GM19035 (cell line): ENCODE results near the gene ZDHHC3.
"Not testable (repeated sequence)": the region's sequence is repeated elsewhere in the genome, so short reads cannot be mapped to it uniquely, and the experiment has no call there.

Experiments
- ATAC-seq: cut with Tn5 transposase; IDR thresholded peaks from one replicate; pipeline ENCODE4 v1.9.1; 2021; ENCODE audit not compliant: unreplicated experiment

ZDHHC3 gene

DNA sequence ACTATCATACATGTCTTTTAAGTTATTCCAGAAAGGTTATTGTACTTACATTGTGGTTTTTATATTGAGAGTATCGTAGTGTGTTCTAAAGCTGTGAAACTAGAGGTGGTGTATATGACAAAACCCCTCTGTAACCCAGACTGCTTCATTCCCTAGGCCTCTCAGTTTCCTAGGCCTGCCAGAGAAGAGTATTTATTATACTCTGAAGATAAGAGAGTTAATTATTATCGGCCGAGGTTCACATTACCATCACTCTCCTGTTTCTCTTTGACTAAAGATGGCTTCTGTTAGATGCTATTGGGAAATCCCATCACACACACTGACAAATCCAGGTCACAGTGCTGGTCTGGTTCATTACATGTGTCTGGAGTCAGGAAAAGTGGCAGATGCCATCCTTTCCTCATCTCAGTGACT is 20.6 kb upstream of the ZDHHC3 start:
- ATAC-seq = no peak

DNA sequence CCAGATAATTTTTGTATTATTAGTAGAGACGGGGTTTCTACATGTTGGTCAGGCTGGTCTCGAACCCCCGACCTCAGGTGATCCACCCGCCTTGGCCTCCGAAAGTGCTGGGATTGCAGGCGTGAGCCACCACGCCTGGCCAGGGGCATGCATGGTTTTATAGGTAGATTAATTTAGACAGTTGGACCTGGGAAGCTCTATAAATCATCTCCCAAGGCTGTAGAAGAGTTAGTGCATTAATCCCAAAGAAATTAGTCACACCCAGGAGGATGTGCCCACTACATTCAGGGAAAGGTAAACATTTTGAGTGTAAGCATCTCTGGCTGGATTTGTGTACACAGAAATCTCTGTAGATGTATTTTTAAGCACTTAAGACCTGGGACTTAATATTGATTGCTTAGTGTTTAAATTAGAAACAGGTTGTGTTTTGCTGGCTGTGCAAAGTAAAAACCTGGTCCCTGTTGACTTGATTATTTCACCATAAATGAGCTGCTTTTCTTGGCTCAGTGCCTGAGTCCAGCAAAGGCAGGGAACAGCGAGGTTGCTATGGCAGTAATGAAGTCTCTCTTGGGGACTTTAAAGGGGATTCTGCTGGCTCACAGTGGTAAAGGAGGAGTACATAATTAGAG is 19.3 kb upstream of the ZDHHC3 start:
- ATAC-seq = no peak

DNA sequence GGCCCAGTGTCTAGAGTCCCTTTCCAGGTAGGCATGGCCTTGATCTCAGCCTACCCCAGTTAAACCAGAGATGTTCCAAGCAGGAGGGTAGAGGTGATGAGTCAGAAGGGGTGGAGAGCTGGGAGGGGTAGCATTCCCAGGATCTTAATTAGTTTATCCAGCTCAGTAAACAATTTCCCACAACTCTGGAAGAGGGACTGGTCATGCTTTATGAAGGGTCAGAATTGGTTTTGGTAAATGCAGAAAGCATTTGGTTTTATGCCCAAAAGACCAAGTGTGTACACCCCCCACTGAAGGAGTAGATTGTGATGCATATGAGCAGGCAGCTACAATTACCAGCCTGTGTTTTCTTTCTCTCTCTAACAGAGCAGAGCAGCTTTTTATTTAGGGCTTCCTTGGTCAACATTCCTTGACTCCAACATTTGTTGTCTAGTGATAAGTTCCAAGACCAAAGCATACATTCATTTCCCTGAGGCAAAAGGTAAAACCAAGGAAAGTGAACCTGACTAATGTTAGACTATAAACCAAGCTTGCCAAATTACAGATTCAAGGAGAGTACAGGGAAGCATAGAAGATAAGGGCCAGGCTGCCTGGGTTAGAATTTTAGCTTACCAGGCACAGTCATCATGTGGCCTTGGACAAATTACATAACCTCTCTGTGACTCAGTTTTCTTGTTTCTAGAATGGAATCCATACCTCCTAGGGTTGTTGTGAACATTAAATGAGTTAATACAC is 17.7 kb upstream of the ZDHHC3 start:
- no peak for ATAC-seq

DNA sequence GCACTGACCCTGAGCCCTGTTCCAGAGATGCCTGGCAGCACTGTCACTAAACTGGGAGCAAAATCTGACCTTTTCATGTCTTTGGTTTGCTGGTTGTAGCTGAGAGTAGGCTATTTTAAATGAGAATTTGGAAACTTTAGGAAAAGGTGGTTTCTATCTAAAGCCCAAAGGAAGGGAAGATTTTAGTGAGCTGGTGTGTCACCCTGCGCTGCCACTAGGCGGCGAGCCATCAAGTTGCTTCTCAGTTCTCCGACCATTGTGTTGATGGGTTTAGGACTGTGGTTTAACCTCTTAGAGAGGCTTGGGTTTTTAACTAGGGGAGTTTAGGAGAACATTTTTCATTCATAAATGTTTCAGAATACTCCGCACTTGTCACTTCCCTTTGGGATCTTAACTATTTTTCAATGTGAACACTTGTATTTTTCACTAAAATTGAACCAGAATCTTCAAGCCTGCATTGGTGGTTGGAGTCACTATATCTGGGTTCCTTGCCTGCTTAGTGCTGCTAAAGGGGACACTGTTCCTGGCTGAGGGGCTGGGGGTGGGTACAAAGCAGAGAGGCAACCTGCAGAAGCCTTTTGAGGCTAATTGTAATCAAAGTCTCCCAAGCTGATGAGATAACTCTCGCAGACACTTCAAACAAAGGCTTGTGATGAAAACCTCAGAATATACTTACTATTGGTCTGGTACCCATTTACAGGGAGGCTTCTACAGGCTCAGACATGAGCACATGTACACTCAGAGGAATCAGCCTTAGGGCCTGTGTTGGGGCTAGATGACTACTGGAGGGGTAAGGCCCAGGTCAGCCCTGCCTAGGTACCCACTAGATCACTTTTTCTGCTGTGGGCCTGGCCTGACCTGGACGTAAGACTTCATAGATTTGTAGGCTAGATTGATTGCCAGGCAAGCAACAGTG is 16.8 kb upstream of the ZDHHC3 start:
- no peak for ATAC-seq

DNA sequence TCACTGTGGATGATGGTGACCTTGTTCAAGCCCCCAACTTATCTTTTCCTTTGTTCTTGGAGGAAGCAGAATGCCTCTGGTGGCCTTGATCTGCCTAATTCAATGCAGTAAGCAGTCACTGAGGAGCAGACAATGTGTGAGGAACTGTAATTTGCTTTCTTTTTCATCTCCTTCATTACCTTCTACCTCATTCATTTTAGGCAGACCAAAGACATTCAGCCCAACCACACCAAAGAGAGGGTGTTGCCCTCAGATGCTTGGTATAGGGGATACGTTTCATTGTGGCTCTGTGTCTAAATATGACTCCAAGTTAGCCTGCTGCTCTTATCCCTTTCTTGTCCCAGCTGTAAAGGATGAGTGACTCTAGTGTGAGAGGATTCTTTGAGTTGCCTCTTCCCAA is 15.4 kb upstream of the ZDHHC3 start:
- ATAC-seq = no peak

DNA sequence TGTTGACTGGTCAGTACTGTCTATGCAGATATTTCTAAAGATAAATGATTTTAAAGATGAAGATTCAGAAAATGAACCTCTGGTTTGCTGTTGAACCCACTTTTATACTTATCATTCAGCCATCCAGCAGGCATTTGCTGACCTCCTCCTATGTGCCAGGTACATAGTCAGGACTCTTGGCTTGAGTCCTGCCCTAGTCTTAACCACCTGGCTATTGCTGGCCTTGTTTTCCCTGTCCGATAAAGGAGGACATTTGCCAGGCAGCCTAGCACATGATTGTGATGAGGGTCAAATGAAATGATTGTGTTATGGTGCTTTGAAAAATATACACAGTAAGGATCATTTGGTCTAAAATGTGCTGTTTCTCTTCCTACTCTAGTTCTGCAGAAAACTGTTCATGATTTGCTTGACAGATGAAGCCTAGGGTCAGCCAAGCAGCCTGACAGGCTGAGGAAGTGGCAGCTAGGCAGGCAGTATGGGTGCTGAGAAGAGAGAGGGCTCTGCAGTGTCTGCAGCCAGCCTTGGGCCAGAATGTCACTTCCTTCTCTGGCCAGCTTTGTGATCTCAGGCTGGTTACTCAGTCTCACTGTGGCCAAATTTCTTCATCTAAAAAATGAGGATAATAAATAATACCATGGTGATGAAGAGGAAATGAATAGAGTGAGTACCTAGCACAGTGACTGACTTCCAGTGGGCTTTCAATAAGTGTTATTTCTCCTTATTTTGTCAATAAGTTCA is 13.8 kb upstream of the ZDHHC3 start:
- ATAC-seq = no peak

DNA sequence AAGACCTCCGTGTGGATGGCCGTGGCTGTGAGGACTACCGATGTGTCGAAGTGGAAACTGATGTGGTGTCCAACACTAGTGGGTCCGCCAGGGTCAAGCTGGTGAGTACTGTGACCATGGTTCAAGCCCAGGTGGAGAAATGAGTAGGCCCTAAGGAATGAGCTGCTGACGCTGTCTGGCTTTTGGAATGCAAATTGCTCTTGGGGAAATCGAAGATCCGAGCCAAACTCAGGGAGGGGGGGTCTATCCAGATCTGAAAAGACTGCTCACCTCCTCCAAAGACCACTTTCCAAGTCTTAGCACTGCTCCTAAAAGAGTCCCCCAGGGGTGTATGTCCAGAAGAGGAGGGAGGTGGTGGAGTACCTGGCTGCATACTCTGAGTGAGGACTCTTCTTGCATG is 13.2 kb upstream of the ZDHHC3 start:
- no peak for ATAC-seq

DNA sequence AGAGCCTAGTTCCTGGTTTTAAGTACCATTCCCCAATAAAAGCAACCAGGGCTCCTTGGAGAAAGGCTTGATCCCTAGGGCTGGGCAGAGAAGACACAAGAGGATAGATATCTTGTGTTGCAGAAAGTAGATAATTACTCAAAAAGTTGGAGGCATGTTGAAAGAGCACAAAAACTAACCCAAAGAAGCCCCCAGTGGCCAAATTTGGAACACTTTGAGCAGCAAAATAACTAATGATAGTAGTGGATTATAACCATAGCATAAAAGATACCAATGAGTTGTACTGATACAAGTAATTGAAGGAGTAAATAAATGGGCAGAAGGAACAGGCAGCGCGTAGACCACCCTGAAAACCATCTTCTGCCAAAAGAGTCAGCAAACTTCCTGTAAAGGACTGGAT is 12.1 kb upstream of the ZDHHC3 start:
- ATAC-seq = no peak

DNA sequence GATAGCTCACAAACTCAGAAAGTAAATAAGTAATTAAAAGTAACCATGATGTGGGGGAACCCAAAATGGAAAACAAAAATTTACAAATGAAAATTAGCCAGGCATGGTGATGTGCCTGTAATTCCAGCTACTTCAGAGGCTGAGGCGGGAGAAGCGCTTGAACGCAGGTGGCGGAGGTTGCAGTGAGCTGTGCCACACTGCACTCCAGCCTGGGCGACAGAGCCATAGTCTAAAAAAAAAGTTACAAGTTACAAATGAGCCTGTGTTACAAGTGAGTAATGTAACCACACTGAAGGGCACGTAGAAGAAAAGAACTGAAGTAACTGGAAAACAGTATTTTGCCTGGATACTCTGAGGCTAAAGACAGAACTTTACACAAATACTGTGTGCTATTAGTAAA is 11.4 kb upstream of the ZDHHC3 start:
- no peak for ATAC-seq

DNA sequence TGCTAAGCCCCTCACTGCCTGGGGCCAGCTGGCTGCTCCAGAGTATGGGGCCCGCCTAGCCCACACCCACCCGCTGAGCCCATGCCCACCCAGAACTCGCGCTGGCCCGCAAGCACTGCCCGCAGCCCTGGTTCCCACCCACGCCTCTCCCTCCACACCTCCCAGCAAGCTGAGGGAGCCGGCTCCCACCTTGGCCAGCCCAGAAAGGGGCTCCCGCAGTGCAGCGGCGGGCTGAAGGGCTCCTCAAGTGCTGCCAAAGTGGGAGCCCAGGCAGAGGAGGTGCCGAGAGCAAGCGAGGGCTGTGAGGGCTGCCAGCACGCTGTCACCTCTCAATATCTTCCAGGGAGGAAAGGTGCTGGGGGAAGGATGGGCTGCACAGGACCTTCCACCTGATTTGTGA is 10.4 kb upstream of the ZDHHC3 start:
- not testable (repeated sequence) for ATAC-seq

DNA sequence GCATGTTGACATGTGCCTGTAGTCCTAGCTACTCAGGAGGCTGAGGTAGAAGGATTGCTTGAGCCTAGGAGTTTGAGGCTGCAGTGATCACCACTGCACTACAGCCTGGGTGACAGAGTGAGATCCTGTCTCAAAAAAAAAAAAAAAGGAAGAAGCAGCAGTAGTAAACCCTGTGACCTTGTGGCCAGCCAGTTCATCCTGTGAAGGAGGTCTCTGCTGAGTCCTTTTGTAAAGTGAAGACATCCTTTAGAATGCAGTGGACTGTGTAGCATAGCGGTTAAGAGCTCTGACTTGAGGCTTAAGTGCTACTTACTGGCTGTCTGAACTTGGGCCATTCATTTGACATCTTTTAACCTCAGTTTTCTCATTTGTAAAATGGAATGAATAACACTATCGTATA is 8.4 kb upstream of the ZDHHC3 start:
- ATAC-seq = no peak

DNA sequence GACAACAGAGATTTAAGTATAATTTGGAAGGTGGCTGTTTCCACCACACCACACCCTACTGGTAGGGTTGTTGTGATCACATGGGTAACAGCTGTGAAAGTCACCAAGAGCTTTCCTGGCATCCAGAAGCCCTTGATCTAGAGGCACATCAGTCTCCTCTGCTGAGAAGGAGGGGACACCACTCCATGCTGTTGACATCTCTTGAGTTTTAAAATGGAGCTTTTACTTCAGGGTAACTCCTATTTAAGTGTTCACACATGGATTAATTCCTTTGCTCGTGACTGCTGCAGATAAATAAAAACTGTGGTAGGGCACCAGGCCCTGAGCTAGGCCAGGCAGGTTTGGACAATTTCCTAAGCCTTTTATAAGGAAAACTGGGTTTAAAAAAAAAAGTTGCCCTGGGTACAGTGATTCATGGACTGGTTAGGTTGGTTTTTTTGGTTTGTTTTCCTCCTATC is 7.5 kb upstream of the ZDHHC3 start:
- ATAC-seq = no peak

DNA sequence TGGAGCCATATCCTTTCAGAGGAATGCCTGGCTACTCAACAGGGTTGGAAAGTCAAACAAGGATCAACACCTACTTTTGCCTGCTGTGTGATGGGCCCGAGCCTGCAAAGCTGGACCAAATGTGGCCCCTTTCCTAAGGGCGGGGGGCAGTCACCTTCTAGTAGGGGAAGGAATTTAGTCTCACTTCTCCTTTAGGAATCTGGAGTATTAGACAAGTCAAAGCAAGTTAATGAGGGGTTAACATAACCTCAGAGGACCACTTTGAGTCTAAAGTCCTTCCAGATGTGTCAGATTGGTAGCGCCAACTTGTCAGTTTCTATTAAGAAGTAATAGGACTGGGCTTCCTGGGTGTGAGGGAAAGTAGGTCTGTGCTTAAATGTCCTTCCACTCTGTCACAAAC is 6.8 kb upstream of the ZDHHC3 start:
- ATAC-seq = no peak

DNA sequence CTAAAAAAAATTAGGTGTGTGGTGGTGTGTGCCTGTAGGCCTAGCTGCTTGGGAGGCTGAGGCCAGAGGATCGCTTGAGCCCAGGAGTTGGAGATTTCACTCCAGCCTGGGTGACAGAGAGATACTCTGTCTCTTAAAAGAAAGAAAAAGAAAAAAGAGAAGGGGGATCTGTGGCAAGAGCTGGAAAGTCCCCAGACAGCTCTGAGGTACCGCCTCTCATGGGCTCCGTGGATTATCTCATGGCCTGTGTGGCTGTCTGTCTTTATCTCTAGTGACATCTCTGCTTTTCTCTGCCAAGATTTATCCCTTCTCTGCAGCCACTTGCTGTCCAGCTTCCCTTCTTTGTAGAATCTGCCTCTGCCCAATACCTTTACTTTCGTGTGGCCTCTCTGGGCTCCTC is 5.8 kb upstream of the ZDHHC3 start:
- ATAC-seq = no peak

DNA sequence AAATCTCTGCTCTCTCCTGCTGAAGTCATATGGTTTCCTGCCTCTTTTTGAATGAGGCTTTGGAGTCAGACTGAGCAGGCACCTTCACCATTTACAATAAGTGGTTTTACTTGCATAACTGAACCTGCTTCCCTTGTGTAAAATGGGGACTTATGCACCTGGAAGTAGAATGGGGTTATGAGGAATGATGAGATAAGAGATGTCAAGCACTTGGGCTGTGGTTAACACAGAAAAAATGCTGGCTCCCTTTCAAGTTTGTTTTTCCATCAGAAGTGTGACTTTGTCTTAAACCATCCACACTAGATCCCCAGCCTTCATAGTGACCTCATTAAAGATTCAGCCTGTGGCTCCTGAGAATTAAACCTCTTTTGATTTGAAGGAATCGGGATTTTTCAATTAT is 5.2 kb upstream of the ZDHHC3 start:
- ATAC-seq = no peak

DNA sequence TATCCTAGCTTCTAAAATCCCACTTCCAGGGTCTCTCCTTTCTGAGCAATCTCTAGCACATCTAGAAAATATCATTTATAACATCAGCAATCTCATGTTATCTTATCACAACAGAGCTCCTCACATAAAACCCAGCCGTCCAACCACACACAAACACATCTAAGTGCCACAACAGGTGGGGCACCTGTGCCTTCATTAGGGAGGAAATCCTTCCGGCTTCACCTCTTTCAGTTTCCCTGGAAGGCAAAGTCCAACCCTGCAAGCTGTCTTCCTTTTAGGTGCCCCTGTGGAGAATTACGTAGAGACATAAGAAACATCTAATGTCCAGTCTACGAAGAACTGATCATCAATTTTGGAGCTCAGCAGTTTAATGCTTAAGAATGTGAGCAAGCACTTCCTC is 1.6 kb downstream of the ZDHHC3 start:
- no peak for ATAC-seq

DNA sequence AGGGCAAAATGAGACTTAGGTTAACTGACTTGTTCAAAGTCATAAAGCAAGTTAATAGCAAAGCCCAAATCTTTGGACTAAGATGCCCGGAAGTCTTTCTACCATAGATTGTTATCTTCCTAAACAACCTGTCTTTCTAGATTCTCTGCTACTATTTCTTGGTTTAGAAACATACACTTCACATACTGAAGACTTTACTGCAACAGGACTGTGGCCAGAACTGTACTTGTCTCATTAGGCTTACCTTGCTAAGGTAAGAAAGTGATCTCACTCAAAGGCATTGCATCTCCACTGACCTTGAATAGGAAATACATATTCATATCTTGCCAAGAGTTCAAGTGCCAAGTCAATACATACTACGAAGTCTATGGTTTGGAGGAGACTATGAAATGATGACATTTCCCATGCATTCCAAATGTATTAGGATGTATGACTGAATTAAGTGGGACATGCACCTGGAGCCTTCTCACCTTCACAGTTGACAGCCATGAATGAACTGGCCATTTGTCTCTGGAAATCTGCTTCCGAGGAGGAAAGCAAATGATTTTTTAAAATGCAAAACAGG is 5.0 kb downstream of the ZDHHC3 start:
- ATAC-seq = no peak

DNA sequence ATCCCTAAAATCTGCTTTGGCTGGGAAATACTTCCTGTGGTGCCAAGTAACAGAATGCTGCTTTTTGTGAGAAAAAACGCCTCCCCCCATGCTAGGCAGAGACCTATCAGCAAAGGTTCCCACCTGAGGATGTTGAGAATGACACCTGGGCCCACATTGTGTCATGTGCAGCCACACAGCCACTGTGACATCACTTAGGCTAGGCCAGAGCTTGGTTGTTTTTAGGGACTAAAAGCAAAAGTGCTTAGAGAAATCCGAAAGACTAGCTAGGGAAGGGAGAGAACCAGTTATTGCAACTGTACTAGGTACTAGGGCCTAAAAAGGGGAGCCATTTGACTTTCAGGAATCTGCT is 6.2 kb downstream of the ZDHHC3 start:
- no peak for ATAC-seq

DNA sequence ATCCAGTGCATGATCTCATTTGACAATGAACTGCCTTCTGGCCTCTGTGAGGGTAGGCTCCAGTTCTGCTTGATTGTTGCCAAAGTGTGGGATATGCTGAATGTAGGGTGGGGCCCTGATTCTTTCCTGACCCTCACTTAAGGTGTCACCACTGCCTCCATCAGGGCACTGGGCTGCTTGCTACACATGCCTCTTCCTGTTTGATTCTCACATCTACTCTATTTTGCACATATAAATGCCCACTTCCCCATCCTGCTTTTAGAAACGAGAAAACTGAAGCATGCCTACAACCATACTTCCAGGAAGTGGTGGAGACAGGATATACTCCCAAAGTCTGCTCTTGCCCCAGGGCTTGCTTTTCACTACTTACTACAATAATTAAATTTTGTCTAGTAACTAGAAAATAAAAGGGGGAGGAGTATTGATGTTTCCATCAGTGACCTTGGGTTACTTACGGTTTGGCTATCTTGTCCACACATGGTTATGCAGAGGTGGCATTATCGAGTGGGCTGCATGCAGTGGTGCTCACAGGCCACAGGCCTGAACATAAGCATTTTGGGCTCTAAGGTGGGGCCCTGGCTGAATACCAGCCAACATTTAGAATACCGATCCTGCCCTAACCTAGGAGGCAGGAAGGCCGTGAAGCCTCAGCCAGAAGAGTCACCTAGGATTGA is 6.7 kb downstream of the ZDHHC3 start:
- no peak for ATAC-seq

DNA sequence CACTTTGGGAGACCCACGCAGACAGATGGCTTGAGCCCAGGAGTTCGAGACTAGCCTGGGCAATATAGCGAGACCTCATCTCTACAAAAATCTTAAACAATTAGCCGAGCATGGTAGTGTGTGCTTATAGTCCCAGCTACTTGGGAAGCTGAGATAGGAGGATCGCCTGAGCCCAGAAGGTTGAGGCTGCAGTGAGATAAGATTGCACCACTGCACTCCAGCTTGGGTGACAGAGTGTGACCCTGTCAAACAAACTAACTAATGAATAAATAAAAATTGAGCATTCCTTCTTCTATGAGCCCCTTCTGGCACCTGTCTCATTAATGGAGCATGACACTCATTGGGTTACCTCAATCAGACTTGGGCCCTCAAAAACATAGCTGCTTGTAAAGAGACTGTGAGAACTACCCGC is 7.5 kb downstream of the ZDHHC3 start:
- no peak for ATAC-seq
